AG04449 (cell line): ENCODE measurements around the gene PDE8A.

Source experiments
- CTCF ChIA-PET: fragments of 350-600 bp; formaldehyde crosslinking; extraction: SDS; loops from one replicate; lab custom pipeline; 2021; ENCODE audit warnings: antibody characterized with exemption; lab: Yijun Ruan, JAX
- POLR2A ChIA-PET: fragments of 400-600, 350-600 bp; formaldehyde crosslinking; extraction: SDS; loops from one replicate; lab custom pipeline; 2020; ENCODE audit warnings: antibody characterized with exemption, inconsistent platforms; lab: Yijun Ruan, JAX
- DNase-seq: peaks from one replicate; pipeline ENCODE4 v3.0.0-alpha.2; 2010; ENCODE audit warnings: low read depth, low spot score
- H3K4me3 ChIP-seq: 2 replicates; pipeline ENCODE4 v1.5.1; 2011; ENCODE audit warnings: low read depth, mild to moderate bottlenecking, control low read depth, low read length
- CTCF ChIP-seq: IDR thresholded peaks from one replicate; pipeline ENCODE4 v1.5.1; 2011; ENCODE audit warnings: mild to moderate bottlenecking, moderate library complexity, low read length, control low read depth, inconsistent platforms; ENCODE audit not compliant: insufficient read depth; ENCODE audit errors: missing control alignments

Gene PDE8A

GRCh38 chr15:84981711-84982300, at the start of gene PDE8A:
Gene PDE8A (plus strand): TSS chr15:84981856. CDS start chr15:84982163, 307 bp downstream.
- CTCF ChIA-PET: interaction anchor here (0.6 to 2.6 kb wide), 6 partner anchors 10 to 63 kb away, joined by 3 to 15 read pairs (median 4); no protein-coding TSS in a partner anchor
- POLR2A ChIA-PET: interaction anchor here (1.0 to 1.7 kb wide), 6 partner anchors 10 to 61 kb away, joined by 3 to 8 read pairs (median 4); no protein-coding TSS in a partner anchor
- no peak for TF ChIP-seq CTCF

GRCh38 chr15:84934942-84935729, 46.5 kb upstream of the PDE8A start:
- no peak overlapping the region for H3K4me3 ChIP-seq
- POLR2A ChIA-PET: no interaction called here
- TF ChIP-seq CTCF: no peak
- no peak for DNase-seq
- CTCF ChIA-PET: interaction anchor here (1.0 to 2.3 kb wide), 3 partner anchors 10 to 347 kb away, joined by 4 to 7 read pairs (median 6); no protein-coding TSS in a partner anchor

More at GRCh38 chr15:84981711-84982300, at the start of gene PDE8A:
- H3K4me3 ChIP-seq: peak within 1 kb of the TSS; percentile 79
- DNase-seq: no peak

GRCh38 chr15:84937144-84937543, 44.5 kb upstream of the PDE8A start:
- POLR2A ChIA-PET: no interaction called here

GRCh38 chr15:84938726-84939125, 42.9 kb upstream of the PDE8A start:
- no peak overlapping the region for H3K4me3 ChIP-seq
- CTCF ChIA-PET: interaction anchor here (9.9 kb wide), 1 partner anchor 10 kb away, joined by 67 read pairs; no protein-coding TSS in a partner anchor
- no peak for DNase-seq
- POLR2A ChIA-PET: no interaction called here
- TF ChIP-seq CTCF: no peak

More at GRCh38 chr15:84937144-84937543, 44.5 kb upstream of the PDE8A start:
- no peak for TF ChIP-seq CTCF
- DNase-seq: no peak
- no peak overlapping the region for H3K4me3 ChIP-seq
- CTCF ChIA-PET: interaction anchor here (0.9 to 1.7 kb wide), 3 partner anchors 9 to 16 kb away, joined by 3 to 13 read pairs (median 3); no protein-coding TSS in a partner anchor

GRCh38 chr15:84940399-84940798, 41.3 kb upstream of the PDE8A start:
- ChIA-PET POLR2A (no interaction called here), CTCF (interaction anchor here (1.0 to 9.9 kb wide), 3 partner anchors 11 to 341 kb away, joined by 3 to 67 read pairs (median 3); no protein-coding TSS in a partner anchor)
- H3K4me3 ChIP-seq: no peak overlapping the region
- no peak for TF ChIP-seq CTCF
- no peak for DNase-seq

GRCh38 chr15:84942456-84942855, 39.2 kb upstream of the PDE8A start:
- H3K4me3 ChIP-seq: no peak overlapping the region
- TF ChIP-seq CTCF: no peak
- ChIA-PET CTCF (interaction anchor here (0.9 to 9.9 kb wide), 3 partner anchors 13 to 102 kb away, joined by 4 to 67 read pairs (median 4); no protein-coding TSS in a partner anchor), POLR2A (no interaction called here)
- no peak for DNase-seq
